Muscle layer of duodenum (tissue), 2 donors: ENCODE measurements around the gene GPR107.
A peak's percentile ranks its signal among the peaks of the same experiment; 100 is the strongest.

Source experiments
- H3K27ac ChIP-seq: one replicate; pipeline ENCODE4 v1.7.0; 2013; ENCODE audit warnings: mild to moderate bottlenecking, low read length
- H3K27me3 ChIP-seq: one replicate; pipeline ENCODE4 v1.7.0; 2013; ENCODE audit warnings: low read depth, mild to moderate bottlenecking, control low read depth, low read length
- H3K36me3 ChIP-seq, 2 donors: one replicate each; pipeline ENCODE4 v1.7.0; 2013; ENCODE audit warnings: low read length in 2 of 2, control low read depth in 1 of 2, mild to moderate bottlenecking in 1 of 2; ENCODE audit not compliant: insufficient read depth in 2 of 2, control insufficient read depth in 1 of 2
- H3K4me1 ChIP-seq, 2 donors: one replicate each; pipeline ENCODE4 v1.7.0; 2013; ENCODE audit warnings: low read length in 2 of 2, mild to moderate bottlenecking in 2 of 2, control low read depth in 1 of 2, moderate library complexity in 1 of 2; ENCODE audit not compliant: insufficient read depth in 2 of 2, control insufficient read depth in 1 of 2
- H3K4me3 ChIP-seq, 2 donors: one replicate each; pipeline ENCODE4 v1.7.0; 2013; ENCODE audit warnings: low read length in 2 of 2, low read depth in 1 of 2, mild to moderate bottlenecking in 1 of 2
- H3K9me3 ChIP-seq, 2 donors: one replicate each; pipeline ENCODE4 v1.7.0; 2013; ENCODE audit warnings: low read length in 2 of 2, control low read depth in 1 of 2, mild to moderate bottlenecking in 1 of 2; ENCODE audit not compliant: control insufficient read depth in 1 of 2
- donor health status: healthy.

GPR107 gene

DNA sequence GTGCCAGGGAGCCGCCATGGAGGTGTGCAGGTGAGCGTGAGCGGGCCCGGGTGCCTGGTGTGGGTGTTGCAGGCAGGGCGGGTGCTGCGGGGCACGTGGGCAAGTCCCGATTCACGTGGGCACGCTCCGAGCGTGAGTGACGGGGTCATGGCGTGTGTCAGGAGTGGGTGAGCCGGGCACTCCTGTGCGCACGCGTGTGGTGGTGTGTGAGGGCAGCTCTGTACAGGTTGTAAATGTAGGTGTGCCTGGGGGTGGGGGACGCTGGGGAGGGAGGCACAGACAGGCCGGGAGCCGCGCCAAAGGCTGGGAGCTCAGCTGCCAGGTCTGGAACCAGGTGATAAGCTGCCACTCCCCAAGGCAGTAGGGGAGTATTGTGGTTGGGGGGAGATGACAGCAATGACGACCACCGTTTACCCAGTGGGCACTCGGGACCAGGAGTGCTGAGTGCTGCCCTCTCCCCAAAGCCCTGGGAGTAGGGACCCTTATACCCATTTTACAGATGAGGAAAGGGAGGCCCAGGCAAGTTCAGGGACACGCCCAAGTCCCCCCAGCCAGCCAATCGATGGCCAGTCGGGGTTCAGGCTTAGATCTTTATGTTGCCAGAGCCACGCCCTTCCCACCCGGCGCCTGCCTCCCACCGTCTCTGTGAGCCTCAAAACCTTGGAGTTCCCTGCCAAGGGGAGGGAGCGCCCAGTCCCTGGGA lies 128.1 kb downstream of the GPR107 start:
- no peak overlapping the region for H3K27ac ChIP-seq
- no peak overlapping the region for H3K4me3 ChIP-seq
- H3K27me3 ChIP-seq, result no peaks in the 10 kb centered on the region
- no peaks in the 10 kb centered on the region for H3K9me3 ChIP-seq
- H3K4me1 ChIP-seq, result peaks cover 4 to 44% of the 10 kb centered on the region in 2 donors
- no peaks in the 10 kb centered on the region for H3K36me3 ChIP-seq

DNA sequence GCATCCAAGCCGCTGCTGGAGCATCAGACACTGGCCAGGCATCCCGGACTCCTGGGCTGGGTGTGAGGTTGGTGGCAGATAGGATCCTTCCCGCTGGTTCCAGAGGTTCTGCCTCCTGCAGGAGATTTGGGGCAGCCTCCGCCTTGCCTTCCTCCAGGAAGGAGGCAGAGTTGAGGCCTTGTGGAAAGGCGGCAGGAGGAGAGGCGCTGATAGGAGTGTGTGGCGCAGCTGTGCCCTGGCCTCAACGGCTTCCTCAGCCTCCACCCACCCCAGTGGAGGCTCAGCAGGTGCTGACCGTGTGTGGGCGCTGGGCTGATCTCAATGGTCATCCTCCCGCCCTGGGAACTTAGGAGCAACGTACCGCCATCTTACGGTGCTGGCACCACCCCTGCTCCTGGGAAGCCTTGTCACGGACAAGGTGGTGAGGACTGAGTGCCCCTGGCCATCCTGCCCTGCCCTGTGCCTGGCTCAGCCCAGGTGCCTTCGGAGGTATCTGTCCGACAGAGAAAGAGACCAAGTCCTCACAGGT lies 128.7 kb downstream of the GPR107 start:
- Histone ChIP-seq H3K27me3 (no peaks in the 10 kb centered on the region), H3K9me3 (no peaks in the 10 kb centered on the region), H3K4me1 (peaks cover 4 to 41% of the 10 kb centered on the region in 2 donors), H3K4me3 (peak overlapping the region in 1 of 2 donors; percentile 25), H3K27ac (peak overlapping the region; percentile 65), H3K36me3 (no peaks in the 10 kb centered on the region)

DNA sequence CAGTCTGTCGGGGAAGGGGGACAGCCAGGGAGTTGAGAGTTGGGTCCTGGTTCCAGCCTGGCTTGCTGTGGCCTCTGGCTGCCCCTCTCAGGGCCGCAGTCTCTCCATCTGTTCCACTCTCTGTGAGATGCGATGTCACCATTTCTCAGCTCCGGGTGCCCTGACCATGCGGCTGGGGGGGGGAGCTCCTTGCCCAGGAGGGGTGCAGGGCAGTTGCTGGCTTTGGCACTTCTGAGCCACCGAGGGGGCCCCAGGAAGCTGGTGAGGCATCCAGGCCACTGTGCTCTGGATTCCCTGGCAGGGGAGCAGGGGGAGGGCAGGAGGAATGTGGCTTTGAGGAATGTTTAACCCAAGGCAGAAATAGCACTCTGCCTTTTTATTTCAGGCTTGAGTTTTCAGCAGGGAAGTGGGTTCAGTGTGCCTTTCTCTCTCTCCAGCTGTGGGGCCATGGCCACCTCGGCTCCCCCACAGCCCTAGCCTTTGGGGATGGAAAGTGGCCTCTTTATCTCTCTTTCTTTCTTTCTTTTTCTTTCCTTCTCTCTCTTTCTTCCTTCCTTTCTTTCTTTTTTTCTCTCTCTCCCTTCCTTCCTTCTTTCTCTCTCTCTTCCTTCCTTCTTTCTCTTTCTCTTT lies 129.5 kb downstream of the GPR107 start:
- peak overlapping the region; percentile 65 for H3K27ac ChIP-seq
- H3K4me3 ChIP-seq, result peak overlapping the region in 1 of 2 donors; percentile 25
- H3K4me1 ChIP-seq, result peaks cover 4 to 44% of the 10 kb centered on the region in 2 donors

DNA sequence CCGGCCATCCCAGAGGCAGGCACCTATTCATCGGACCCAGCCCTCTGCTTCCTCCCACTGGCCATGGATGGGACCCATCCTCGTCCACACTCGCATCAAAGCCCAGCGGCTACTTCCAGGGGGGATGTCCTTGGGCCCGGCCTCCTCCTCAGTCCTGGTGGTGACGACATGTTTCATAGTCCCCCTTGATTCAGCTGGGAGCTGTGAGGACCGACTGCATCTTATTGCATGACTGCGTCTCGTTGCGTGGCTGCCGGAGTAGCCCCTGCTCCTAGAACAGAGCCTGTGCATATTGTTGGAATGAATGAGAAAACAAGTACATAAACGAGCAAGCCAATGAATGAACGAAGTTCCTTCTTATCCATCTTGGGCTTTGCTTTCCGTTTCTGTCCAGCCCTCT lies 131.3 kb downstream of the GPR107 start:
- H3K4me3 ChIP-seq, result peak overlapping the region in 1 of 2 donors; percentile 37
- H3K27ac ChIP-seq, result peak overlapping the region; percentile 61
- peaks cover 4 to 44% of the 10 kb centered on the region in 2 donors for H3K4me1 ChIP-seq
- H3K36me3 ChIP-seq, result no peaks in the 10 kb centered on the region
- no peaks in the 10 kb centered on the region for H3K9me3 ChIP-seq
- no peaks in the 10 kb centered on the region for H3K27me3 ChIP-seq

More for the DNA sequence above, 129.5 kb downstream of the GPR107 start:
- Histone ChIP-seq H3K36me3 (no peaks in the 10 kb centered on the region), H3K27me3 (no peaks in the 10 kb centered on the region), H3K9me3 (no peaks in the 10 kb centered on the region)

DNA sequence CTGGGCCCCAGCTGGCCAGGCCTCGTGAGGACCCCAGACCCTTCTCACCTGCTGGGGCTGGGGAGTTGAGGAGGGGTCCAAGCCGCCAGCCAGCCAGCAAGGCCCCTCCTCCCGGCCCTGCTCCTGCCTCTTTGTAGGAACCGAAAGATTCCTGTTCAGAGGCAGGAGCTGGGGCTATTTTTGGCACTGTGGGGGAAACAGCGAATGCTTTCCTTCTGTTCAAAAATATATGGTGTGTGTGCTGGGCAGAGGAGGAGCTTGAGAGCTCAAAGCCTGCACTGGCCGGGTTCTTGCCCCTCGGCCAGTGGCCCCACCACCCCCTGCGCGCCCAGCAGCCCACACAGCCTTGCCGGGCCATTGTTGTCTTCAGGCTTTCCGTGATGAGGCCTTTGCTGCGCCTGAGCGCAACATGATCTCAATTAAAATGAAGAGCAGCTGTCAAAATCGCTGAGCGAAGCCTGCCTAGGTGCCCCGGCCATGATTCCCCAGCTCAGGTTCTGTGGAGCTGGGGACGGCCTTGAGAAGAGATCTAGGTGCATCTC lies 131.9 kb downstream of the GPR107 start:
- H3K36me3 ChIP-seq, result no peaks in the 10 kb centered on the region
- H3K9me3 ChIP-seq, result no peaks in the 10 kb centered on the region
- no peaks in the 10 kb centered on the region for H3K27me3 ChIP-seq
- H3K4me3 ChIP-seq, result peak overlapping the region in 1 of 2 donors; percentile 37
- peak overlapping the region; percentile 61 for H3K27ac ChIP-seq
- peaks cover 4 to 44% of the 10 kb centered on the region in 2 donors for H3K4me1 ChIP-seq

DNA sequence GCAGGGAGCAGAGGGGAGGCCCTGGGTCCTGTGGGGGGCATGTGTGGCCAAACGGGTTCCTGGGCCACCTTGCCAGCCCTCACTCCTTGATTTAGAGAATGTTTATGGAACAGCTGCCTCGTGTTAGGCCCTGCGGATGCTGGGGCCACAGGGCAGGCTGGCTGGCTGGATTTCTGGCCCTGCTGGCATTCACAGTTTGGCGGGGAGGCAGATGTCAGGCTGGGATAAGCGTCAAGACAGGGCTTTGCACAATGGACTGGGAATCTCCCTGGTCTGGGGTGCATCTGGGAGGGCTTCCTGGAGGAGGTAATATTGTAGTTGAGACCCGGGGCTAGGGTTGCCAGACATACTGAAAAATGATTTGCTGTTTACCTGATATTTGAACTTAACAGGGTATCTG lies 132.3 kb downstream of the GPR107 start:
- no peaks in the 10 kb centered on the region for H3K36me3 ChIP-seq
- H3K27ac ChIP-seq, result peak overlapping the region; percentile 61
- no peaks in the 10 kb centered on the region for H3K27me3 ChIP-seq
- no peaks in the 10 kb centered on the region for H3K9me3 ChIP-seq
- H3K4me3 ChIP-seq, result peak overlapping the region; percentile 30 to 37
- H3K4me1 ChIP-seq, result peaks cover 4 to 46% of the 10 kb centered on the region in 2 donors

DNA sequence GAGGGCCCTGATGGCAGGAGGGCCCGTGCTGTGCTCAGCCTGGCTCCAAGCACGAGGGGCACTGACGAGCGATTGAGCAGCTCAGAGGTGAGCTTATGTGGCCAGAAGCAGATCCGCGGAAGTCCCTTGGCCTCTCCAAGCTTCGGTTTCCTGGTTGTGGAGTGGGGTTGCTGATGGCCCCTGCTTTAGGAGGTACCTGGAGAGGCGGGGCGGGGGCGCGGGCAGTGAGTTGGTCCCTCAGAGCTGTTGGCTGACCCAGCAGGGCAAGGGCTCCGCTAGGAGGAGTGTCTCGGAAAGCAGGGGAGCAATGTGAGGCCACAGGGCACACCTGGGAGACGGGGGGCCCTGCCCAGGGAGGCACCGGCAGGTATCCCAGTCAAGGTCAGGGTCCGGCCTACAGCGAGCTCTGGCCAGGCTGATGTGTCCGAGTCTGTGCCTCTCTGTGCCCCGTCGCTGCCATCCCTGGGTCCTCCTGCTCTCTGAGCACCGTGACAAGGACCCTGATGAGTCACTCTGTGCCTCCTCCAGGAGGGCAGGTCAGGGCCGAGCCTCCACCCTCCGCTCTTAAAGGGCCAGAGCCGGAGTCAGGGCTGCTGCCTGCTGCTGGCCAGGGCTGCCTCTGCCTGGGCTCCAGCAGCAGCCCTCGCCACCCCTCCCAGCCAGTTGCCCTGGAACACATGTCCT lies 133.3 kb downstream of the GPR107 start:
- no peaks in the 10 kb centered on the region for H3K27me3 ChIP-seq
- no peaks in the 10 kb centered on the region for H3K36me3 ChIP-seq
- H3K27ac ChIP-seq, result peak overlapping the region; percentile 61
- peak overlapping the region; percentile 30 to 37 for H3K4me3 ChIP-seq
- no peaks in the 10 kb centered on the region for H3K9me3 ChIP-seq
- H3K4me1 ChIP-seq, result peaks cover 4 to 52% of the 10 kb centered on the region in 2 donors

DNA sequence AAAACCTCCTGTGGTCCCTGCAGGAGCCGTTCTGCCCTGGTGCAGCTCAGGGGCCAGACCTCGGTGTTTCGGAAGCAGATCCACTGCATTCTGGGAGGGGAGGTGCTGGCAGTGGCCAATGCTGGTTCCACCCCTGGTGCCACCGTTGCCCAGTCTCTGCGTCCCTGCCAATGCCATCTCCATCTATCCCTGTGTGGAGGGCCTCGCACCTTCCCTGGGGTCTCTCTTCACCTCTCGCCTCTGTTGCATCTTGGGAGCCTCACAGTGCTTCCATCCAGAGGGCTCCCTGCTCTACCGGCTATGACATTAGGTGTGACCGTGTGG lies 133.8 kb downstream of the GPR107 start:
- Histone ChIP-seq H3K36me3 (no peaks in the 10 kb centered on the region), H3K4me1 (peaks cover 2 to 54% of the 10 kb centered on the region in 2 donors), H3K27ac (peak overlapping the region; percentile 61), H3K27me3 (no peaks in the 10 kb centered on the region), H3K9me3 (no peaks in the 10 kb centered on the region), H3K4me3 (peak overlapping the region; percentile 30 to 37)

DNA sequence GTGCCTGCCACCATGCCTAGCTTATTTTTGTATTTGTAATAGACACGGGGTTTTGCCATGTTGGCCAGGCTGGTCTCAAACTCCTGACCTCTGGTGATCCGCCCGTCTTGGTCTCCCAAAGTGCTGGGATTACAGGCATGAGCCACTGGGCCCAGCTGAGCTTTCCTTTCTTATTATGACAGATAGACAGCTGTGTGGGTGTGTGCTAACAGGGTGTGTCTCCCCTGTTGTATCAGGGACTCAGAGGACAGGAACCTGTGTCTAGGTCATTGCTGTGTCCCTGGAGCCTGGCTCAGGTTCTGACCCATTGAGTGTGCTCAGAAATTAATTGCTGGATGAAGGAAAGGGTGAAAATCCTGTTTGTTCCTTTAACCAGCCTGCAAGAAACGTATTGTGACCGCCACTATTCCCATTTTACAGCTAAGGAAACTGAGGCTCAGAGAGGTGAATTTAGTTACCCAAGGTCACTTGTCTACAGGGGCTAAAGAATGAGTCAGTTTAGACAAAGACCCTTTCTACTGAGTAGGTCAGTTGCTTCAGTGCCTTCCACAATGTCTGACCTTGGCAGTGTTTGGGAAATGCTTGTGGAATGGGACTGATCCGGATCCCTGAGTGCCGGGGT lies 135.3 kb downstream of the GPR107 start:
- H3K9me3 ChIP-seq, result no peaks in the 10 kb centered on the region
- H3K27ac ChIP-seq, result no peak overlapping the region
- H3K4me1 ChIP-seq, result peaks cover 0 to 54% of the 10 kb centered on the region in 2 donors

More for the DNA sequence above, 135.3 kb downstream of the GPR107 start:
- no peaks in the 10 kb centered on the region for H3K27me3 ChIP-seq
- no peaks in the 10 kb centered on the region for H3K36me3 ChIP-seq
- H3K4me3 ChIP-seq, result no peak overlapping the region
